Transverse colon (tissue), 4 donors: ENCODE measurements around the gene FAM13A. TPM values are rescaled to one million over a fixed set of nuclear protein-coding genes. Genes with fewer than 3 reads are reported as not detected.

Experiments used
- DNase-seq: peaks from one replicate; pipeline ENCODE4 v3.0.0-alpha.2; 2019
- H3K27ac ChIP-seq, 4 donors: fragments of 200-600 bp; sonication (generic); 2 replicates each; pipeline ENCODE4 v1.5.1; 2016 to 2018; ENCODE audit warnings: inconsistent platforms in 4 of 4
- H3K27me3 ChIP-seq: fragments of 200-600 bp; sonication (generic); 2 replicates; pipeline ENCODE4 v1.5.1; 2017; ENCODE audit warnings: inconsistent platforms
- H3K36me3 ChIP-seq, 4 donors: fragments of 200-600 bp; sonication (generic); 2 replicates each; pipeline ENCODE4 v1.5.1; 2017 to 2019; ENCODE audit warnings: inconsistent platforms in 4 of 4
- H3K4me1 ChIP-seq, 4 donors: fragments of 200-600 bp; sonication (generic); 2 replicates each; pipeline ENCODE4 v1.5.1; 2017 to 2020; ENCODE audit warnings: inconsistent platforms in 4 of 4
- H3K4me3 ChIP-seq, 4 donors: fragments of 200-600 bp; sonication (generic); 1 replicate in 1 of 4; 2 replicates in 3 of 4; pipeline versions ENCODE4 v1.5.1 to v1.6.1; 2017 to 2019; ENCODE audit warnings: inconsistent platforms in 4 of 4
- H3K9me3 ChIP-seq, 2 donors: fragments of 200-600 bp; sonication (generic); 2 replicates each; pipeline ENCODE4 v1.5.1; 2017 to 2019; ENCODE audit warnings: inconsistent platforms in 2 of 2
- EP300 ChIP-seq: sonication (generic); formaldehyde crosslinking; IDR thresholded peaks from one replicate; pipeline ENCODE4 v1.6.1; 2017; ENCODE audit warnings: antibody characterized with exemption, low read depth
- POLR2A ChIP-seq: fragments of 450-650 bp; IDR thresholded peaks from one replicate; pipeline ENCODE4 v1.6.1; 2016; ENCODE audit warnings: antibody characterized with exemption, mild to moderate bottlenecking, moderate library complexity
- POLR2AphosphoS5 ChIP-seq, 3 donors: sonication (generic); formaldehyde crosslinking; IDR thresholded peaks; one replicate each; pipeline ENCODE4 v1.6.1; 2016; ENCODE audit warnings: antibody characterized with exemption in 3 of 3
- WGBS, 2 donors: methylation state at CpG; one replicate each; pipeline ENCODE4 v1.1.5; 2018; ENCODE audit warnings: low coverage in 1 of 2; 5-methylcytosine and 5-hydroxymethylcytosine counted together
- in situ Hi-C, 4 donors: fragments of 200-750 bp; cut with MboI; loops; one replicate each; pipeline versions ENCODE4 v1.15.0 to v1.15.1; 2017; ENCODE audit warnings: low sequenced_read_pairs in 3 of 4, low pct_ligation_motif_present in 1 of 4, low pct_unique_long_range_greater_than_20kb in 1 of 4
- intact Hi-C: fragments of 100-400 bp; cut with DNase I; formaldehyde crosslinking; loops from one replicate; pipeline ENCODE4 v1.15.1; 2023; ENCODE audit warnings: low total_unique reads
- total RNA-seq, 4 donors: library from RNA; depleted of rRNA; stranded (reverse); fragments of >200 nt; gene quantifications; one replicate each; pipeline ENCODE4 v1.1.0, GENCODE V29; 2016
- TF ChIP-seq, protein P1 (sequence below), 5 experiments: fragments of 200-600 bp in 3 of 5; fragments of 450-650 bp in 2 of 5; sonication (generic) in 3 of 5; IDR thresholded peaks; 1 replicate in 2 of 5; 2 replicates in 3 of 5; pipeline ENCODE4 v1.5.1; 2016 to 2017; ENCODE audit warnings: antibody characterized with exemption in 5 of 5, inconsistent platforms in 3 of 5, mild to moderate bottlenecking in 2 of 5, moderate library complexity in 1 of 5

The FAM13A gene
- 10 to 100 TPM; 57.6 to 88.6 (median 67.6) TPM for total RNA-seq

DNA sequence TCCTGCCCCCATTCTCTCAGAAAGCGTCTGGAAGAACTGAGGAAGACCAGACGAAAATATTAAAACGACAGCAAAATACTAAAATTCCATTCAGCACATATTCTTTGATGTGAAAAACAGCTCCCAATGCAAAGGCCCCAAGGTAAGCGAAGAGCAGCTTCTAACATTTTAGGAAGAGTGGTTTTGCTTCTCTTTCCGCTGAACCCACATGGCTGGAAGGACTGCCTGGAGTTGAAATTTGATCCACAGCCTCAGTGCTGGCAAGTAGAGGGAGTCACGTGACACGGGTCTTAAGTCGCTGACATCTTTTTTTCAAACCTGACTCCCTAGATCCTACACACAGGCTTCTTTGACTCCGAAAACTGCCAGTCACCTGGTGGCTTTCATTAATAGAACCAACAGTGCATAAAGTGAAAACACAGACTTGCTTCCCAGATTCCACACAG lies at the start of gene FAM13A:
Gene FAM13A (minus strand): TSS at position 233 of the 446 bp plus-strand sequence. CDS start 221 bp downstream, at position 12.
- Histone ChIP-seq H3K4me1 (peaks cover 4 to 27% (median 9%) of the 10 kb centered on the region in 4 donors), H3K27ac (peak within 1 kb of the TSS; percentile 57 to 70 (median 67)), H3K9me3 (no peaks in the 10 kb centered on the region), H3K27me3 (no peaks in the 10 kb centered on the region), H3K36me3 (no peaks in the 10 kb centered on the region), H3K4me3 (peak within 1 kb of the TSS in 3 of 4 donors; percentile 25 to 52 (median 29))
- in situ Hi-C loops, result no loop called here
- TF ChIP-seq POLR2AphosphoS5 (IDR thresholded peaks at IDR 0.05) (peak in 2 of 3 donors; percentile 29 to 33), EP300 (no peak), POLR2A (no peak)
- TF ChIP-seq, protein P1, sequence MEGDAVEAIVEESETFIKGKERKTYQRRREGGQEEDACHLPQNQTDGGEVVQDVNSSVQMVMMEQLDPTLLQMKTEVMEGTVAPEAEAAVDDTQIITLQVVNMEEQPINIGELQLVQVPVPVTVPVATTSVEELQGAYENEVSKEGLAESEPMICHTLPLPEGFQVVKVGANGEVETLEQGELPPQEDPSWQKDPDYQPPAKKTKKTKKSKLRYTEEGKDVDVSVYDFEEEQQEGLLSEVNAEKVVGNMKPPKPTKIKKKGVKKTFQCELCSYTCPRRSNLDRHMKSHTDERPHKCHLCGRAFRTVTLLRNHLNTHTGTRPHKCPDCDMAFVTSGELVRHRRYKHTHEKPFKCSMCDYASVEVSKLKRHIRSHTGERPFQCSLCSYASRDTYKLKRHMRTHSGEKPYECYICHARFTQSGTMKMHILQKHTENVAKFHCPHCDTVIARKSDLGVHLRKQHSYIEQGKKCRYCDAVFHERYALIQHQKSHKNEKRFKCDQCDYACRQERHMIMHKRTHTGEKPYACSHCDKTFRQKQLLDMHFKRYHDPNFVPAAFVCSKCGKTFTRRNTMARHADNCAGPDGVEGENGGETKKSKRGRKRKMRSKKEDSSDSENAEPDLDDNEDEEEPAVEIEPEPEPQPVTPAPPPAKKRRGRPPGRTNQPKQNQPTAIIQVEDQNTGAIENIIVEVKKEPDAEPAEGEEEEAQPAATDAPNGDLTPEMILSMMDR (IDR thresholded peaks at IDR 0.05), result peak in 1 of 5 experiments; percentile 8
- peak; percentile 72 for DNase-seq
- intact Hi-C loops, result no loop called here
- 7 to 15% methylated on average over 6 to 9 of the region's 9 CpGs for WGBS, 2 donors

DNA sequence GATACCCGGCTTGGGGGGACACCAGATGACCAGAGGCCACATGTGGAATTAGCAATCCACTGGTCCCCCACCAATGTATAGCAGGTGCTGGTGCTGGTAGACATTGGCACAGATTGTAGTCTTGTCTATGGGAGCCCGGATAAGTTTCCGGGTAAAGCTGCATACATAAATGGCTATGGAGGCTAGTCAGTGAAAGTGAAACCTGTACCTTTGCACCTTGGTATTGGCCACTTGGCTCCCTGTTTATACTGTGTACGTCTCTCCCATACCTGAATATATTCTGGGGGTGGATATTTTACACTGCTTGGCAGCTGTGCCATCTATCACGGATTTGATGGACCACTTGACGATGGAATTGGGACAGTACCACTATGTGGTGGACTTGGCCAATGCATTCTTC lies 48.7 kb upstream of the FAM13A start:
- Histone ChIP-seq H3K4me1 (peaks cover 3 to 7% (median 6%) of the 10 kb centered on the region in 4 donors), H3K4me3 (no peak overlapping the region), H3K36me3 (no peaks in the 10 kb centered on the region), H3K27ac (no peak overlapping the region), H3K9me3 (no peaks in the 10 kb centered on the region), H3K27me3 (no peaks in the 10 kb centered on the region)
- TF ChIP-seq, protein P1 (IDR thresholded peaks at IDR 0.05), result no peak
- TF ChIP-seq EP300 (no peak), POLR2AphosphoS5 (IDR thresholded peaks at IDR 0.05) (no peak), POLR2A (no peak)
- intact Hi-C loops, result no loop called here
- in situ Hi-C loops, result no loop called here
- 87 to 92% methylated on average over 4 to 6 of the region's 6 CpGs for WGBS, 2 donors
- no peak for DNase-seq

DNA sequence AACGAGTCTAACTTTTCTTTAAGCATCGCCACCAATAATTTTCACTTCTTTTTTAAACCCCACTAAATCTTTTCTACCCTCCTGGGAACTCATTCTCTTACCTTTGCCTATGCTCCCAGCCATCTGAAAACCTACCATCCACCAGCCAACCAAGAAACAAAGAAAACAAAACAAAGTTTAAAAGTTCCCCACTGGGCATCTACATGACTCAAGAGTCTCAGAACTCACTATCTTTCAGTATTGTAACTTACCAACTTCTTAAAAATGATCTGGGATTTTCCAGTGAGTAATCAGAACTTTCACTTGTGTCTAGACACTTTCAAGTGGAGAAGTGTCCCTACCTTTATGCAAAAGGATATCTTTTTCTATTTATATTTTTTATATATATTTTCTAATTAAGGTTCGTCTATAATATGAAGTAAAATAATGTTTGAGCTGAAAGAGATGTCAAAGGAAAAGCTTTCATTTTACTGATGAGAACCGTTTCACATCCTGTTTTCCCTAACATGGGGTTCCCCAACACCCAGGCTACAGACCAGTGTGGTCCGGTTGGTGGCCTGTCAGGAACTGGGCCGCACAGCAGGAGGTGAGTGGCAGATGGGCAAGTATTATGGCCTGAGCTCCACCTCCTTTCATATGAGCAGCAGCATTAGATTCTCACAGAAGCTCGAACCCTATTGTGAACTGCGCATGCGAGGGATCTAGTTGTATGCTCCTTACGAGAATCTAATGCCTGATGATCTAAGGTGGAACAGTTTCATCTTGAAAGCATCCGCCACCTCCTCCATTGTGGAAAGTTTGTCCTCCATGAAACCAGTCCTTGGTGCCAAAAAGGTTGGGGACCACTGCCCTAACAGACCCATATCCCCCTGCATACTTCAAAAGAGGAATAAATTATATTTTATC lies 44.5 kb upstream of the FAM13A start:
- H3K27me3 ChIP-seq, result no peaks in the 10 kb centered on the region
- no peaks in the 10 kb centered on the region for H3K9me3 ChIP-seq
- H3K4me1 ChIP-seq, result no peaks in the 10 kb centered on the region
- H3K36me3 ChIP-seq, result no peaks in the 10 kb centered on the region
- WGBS, 2 donors, result 82 to 84% methylated on average over 6 to 11 of the region's 11 CpGs
- H3K27ac ChIP-seq, result no peak overlapping the region
- intact Hi-C loops, result no loop called here
- H3K4me3 ChIP-seq, result no peak overlapping the region
- no peak for DNase-seq
- in situ Hi-C loops, result no loop called here
- TF ChIP-seq POLR2AphosphoS5 (IDR thresholded peaks at IDR 0.05) (no peak), EP300 (no peak), POLR2A (no peak)
- TF ChIP-seq, protein P1 (IDR thresholded peaks at IDR 0.05), result no peak

DNA sequence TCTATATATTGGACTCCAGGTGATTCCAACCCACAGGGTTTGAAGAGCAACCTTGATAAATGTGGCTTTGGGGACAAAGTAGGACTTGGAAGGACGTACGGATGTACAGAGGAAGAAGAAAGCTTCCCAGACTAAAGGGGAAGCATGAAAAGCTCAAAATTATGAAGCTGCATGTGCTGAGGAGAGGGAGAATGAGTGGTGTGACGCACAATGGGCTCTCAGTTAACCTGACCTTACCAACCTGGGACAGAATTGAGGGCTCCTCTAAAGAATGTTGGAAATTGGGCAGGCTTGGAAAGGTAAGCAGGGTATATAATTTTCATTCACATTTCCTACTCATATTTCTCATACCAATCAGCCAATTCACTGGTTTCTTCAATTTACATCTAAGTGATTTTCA lies 43.9 kb upstream of the FAM13A start:
- DNase-seq, result no peak

More for the DNA sequence above, 43.9 kb upstream of the FAM13A start:
- Histone ChIP-seq H3K9me3 (no peaks in the 10 kb centered on the region), H3K27ac (no peak overlapping the region), H3K4me1 (no peaks in the 10 kb centered on the region), H3K36me3 (no peaks in the 10 kb centered on the region), H3K27me3 (no peaks in the 10 kb centered on the region), H3K4me3 (no peak overlapping the region)
- 77 to 90% methylated on average over 3 of the region's 3 CpGs for WGBS, 2 donors
- intact Hi-C loops (no loop called here), in situ Hi-C loops (no loop called here)
- no peak for TF ChIP-seq POLR2A
- TF ChIP-seq, protein P1 (IDR thresholded peaks at IDR 0.05), result no peak
- no peak for TF ChIP-seq POLR2AphosphoS5 (IDR thresholded peaks at IDR 0.05)
- no peak for TF ChIP-seq EP300
